Measurements from ENCODE around the gene BTNL8. TPM values are rescaled to one million over a fixed set of nuclear protein-coding genes. Genes with fewer than 3 reads are reported as not detected.

BTNL8 gene
- total and polyA plus RNA-seq, 9 donors = 0.04 to 3.9 (median 0.32) TPM; not detected in 5

DNA sequence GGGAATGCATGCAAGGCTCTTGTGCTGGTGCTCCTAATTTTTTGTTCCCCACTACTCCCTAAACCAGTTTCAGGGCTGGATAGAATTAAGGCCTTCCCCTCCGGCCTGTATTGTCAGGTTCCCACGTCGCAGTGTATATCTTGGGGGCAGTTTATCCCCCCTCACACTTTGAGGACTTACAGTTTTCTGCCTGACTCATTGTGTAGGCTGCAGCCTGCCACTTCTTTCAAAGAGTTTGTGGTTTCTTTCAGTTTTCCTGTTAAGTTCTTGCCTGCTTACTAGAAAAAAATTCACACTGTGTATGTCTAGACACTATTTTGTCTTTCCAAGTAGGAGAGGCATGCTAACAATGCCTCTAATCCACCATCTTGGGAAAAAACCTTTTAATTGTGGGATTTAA, 61.2 kb downstream of the BTNL8 start:
- TF ChIP-seq, protein P1, sequence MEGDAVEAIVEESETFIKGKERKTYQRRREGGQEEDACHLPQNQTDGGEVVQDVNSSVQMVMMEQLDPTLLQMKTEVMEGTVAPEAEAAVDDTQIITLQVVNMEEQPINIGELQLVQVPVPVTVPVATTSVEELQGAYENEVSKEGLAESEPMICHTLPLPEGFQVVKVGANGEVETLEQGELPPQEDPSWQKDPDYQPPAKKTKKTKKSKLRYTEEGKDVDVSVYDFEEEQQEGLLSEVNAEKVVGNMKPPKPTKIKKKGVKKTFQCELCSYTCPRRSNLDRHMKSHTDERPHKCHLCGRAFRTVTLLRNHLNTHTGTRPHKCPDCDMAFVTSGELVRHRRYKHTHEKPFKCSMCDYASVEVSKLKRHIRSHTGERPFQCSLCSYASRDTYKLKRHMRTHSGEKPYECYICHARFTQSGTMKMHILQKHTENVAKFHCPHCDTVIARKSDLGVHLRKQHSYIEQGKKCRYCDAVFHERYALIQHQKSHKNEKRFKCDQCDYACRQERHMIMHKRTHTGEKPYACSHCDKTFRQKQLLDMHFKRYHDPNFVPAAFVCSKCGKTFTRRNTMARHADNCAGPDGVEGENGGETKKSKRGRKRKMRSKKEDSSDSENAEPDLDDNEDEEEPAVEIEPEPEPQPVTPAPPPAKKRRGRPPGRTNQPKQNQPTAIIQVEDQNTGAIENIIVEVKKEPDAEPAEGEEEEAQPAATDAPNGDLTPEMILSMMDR (IDR thresholded peaks at IDR 0.05) = no peak
- TF ChIP-seq POLR2A (IDR thresholded peaks at IDR 0.05) (no peak), EP300 (IDR thresholded peaks at IDR 0.05) (no peak)
- no peak for DNase-seq
- WGBS, 3 donors = 57 to 81% (median 79%) methylated on average over 3 of the region's 3 CpGs
- intact Hi-C loops (cut with DNase I) = no loop called here
- Histone ChIP-seq H3K9me3 (no peaks in the 10 kb centered on the region), H3K4me3 (no peak overlapping the region), H3K36me3 (no peaks in the 10 kb centered on the region), H3K27ac (no peak overlapping the region), H3K27me3 (no peaks in the 10 kb centered on the region), H3K4me1 (ENCODE audit: insufficient read depth) (no peaks in the 10 kb centered on the region)

GRCh38 chr5:180969406-180969805, 70.4 kb downstream of the BTNL8 start:
- no peaks in the 10 kb centered on the region for H3K4me1 ChIP-seq (ENCODE audit: insufficient read depth)
- 94 to 98% (median 96%) methylated on average over 18 to 23 of the region's 23 CpGs for WGBS, 3 donors
- H3K27me3 ChIP-seq = no peaks in the 10 kb centered on the region
- H3K9me3 ChIP-seq = no peaks in the 10 kb centered on the region
- no peak overlapping the region for H3K4me3 ChIP-seq
- TF ChIP-seq, protein P1 (IDR thresholded peaks at IDR 0.05) = no peak
- TF ChIP-seq POLR2A (IDR thresholded peaks at IDR 0.05) = no peak
- TF ChIP-seq EP300 (IDR thresholded peaks at IDR 0.05) = no peak
- no peak overlapping the region for H3K27ac ChIP-seq
- intact Hi-C loops (cut with DNase I) = no loop called here
- H3K36me3 ChIP-seq = no peaks in the 10 kb centered on the region
- DNase-seq = no peak

DNA sequence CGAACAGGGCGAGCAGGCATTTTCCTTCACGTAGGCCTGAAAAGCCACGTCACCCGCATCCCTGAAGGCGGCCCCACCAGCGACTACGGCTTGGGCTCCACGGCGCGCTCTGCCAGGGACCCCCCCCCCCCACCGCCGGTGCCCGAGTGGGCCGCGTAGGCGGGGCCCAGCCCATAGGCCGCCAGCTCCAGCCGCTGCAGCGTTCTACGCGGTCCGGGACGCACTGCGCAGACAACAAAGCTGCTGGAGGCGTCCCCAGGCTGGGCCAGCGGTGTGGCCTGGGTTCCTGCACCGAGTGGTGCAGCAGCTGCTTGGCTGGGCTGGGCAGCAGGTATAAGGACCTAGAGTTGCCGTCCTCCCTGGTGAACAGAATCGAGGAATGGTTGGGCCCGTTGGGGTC, 71.4 kb downstream of the BTNL8 start:
- H3K27me3 ChIP-seq = no peaks in the 10 kb centered on the region
- intact Hi-C loops (cut with DNase I) = no loop called here
- 95 to 97% (median 96%) methylated on average over 11 to 31 of the region's 31 CpGs for WGBS, 3 donors
- no peaks in the 10 kb centered on the region for H3K9me3 ChIP-seq
- H3K4me1 ChIP-seq (ENCODE audit: insufficient read depth) = no peaks in the 10 kb centered on the region
- no peak overlapping the region for H3K27ac ChIP-seq
- H3K36me3 ChIP-seq = no peaks in the 10 kb centered on the region
- TF ChIP-seq, protein P1 (IDR thresholded peaks at IDR 0.05) = no peak
- TF ChIP-seq EP300 (IDR thresholded peaks at IDR 0.05) = no peak
- no peak for TF ChIP-seq POLR2A (IDR thresholded peaks at IDR 0.05)
- H3K4me3 ChIP-seq = no peak overlapping the region
- no peak for DNase-seq

GRCh38 chr5:180970875-180971274, 71.9 kb downstream of the BTNL8 start:
- H3K9me3 ChIP-seq = no peaks in the 10 kb centered on the region
- TF ChIP-seq POLR2A (IDR thresholded peaks at IDR 0.05) (no peak), EP300 (IDR thresholded peaks at IDR 0.05) (no peak)
- TF ChIP-seq, protein P1 (IDR thresholded peaks at IDR 0.05) = no peak
- H3K4me1 ChIP-seq (ENCODE audit: insufficient read depth) = no peaks in the 10 kb centered on the region
- WGBS, 3 donors = 68 to 83% (median 69%) methylated on average over 4 of the region's 4 CpGs
- H3K27me3 ChIP-seq = no peaks in the 10 kb centered on the region
- H3K27ac ChIP-seq = no peak overlapping the region
- intact Hi-C loops (cut with DNase I) = no loop called here
- no peaks in the 10 kb centered on the region for H3K36me3 ChIP-seq
- H3K4me3 ChIP-seq = no peak overlapping the region
- DNase-seq = no peak
